MM.1S (cell line): ENCODE data around the gene TUBB2A.
A peak's percentile ranks its signal among the peaks of the same experiment; 100 is the strongest.

ENCODE experiments used
- DNase-seq: peaks from one replicate; pipeline ENCODE4 v3.0.0-alpha.2; 2015
- H2AFZ ChIP-seq: fragments of 300-600 bp; sonication (generic); 2 replicates; pipeline ENCODE4 v1.6.0; 2016; ENCODE audit warnings: antibody characterized with exemption, low read length
- H3F3A ChIP-seq: fragments of 300-600 bp; sonication (generic); 2 replicates; pipeline ENCODE4 v1.6.1; 2016; ENCODE audit warnings: mild to moderate bottlenecking, antibody characterized with exemption, low read length, moderate library complexity, mixed read lengths; ENCODE audit not compliant: insufficient read depth
- H3K27ac ChIP-seq: fragments of 300-600 bp; sonication (generic); 2 replicates; pipeline ENCODE4 v1.5.1; 2016; ENCODE audit warnings: mild to moderate bottlenecking, low read length
- H3K27me3 ChIP-seq: fragments of 300-600 bp; sonication (generic); replicated peaks from 2 replicates; pipeline ENCODE4 v1.6.0; 2016; ENCODE audit warnings: low read length; ENCODE audit not compliant: insufficient read depth
- H3K36me3 ChIP-seq: fragments of 300-600 bp; sonication (generic); replicated peaks from 2 replicates; pipeline ENCODE4 v1.6.1; 2016; ENCODE audit warnings: mild to moderate bottlenecking, low read length, mixed read lengths; ENCODE audit not compliant: insufficient read depth
- H3K4me1 ChIP-seq: fragments of 300-600 bp; sonication (generic); 2 replicates; pipeline ENCODE4 v1.6.1; 2016; ENCODE audit warnings: low read length, mixed read lengths
- H3K4me2 ChIP-seq: fragments of 300-600 bp; sonication (generic); 2 replicates; pipeline ENCODE4 v1.6.0; 2016; ENCODE audit warnings: low read depth, low read length
- H3K4me3 ChIP-seq: fragments of 300-600 bp; sonication (generic); 2 replicates; pipeline ENCODE4 v1.5.1; 2016; ENCODE audit warnings: low read length, mixed read lengths
- H3K79me2 ChIP-seq: fragments of 300-600 bp; sonication (generic); 2 replicates; pipeline ENCODE4 v1.6.1; 2016; ENCODE audit warnings: mixed run types, low read length, mixed read lengths
- H3K9ac ChIP-seq: fragments of 300-600 bp; sonication (generic); 2 replicates; pipeline ENCODE4 v1.6.1; 2016; ENCODE audit warnings: low read length, mixed read lengths
- H3K9me2 ChIP-seq: fragments of 300-600 bp; sonication (generic); replicated peaks from 2 replicates; pipeline ENCODE4 v1.6.1; 2016; ENCODE audit warnings: mild to moderate bottlenecking, low read length, mixed read lengths; ENCODE audit not compliant: insufficient read depth
- H3K9me3 ChIP-seq: fragments of 300-600 bp; sonication (generic); replicated peaks from 2 replicates; pipeline ENCODE4 v1.6.1; 2016; ENCODE audit warnings: mild to moderate bottlenecking, low read length, mixed read lengths; ENCODE audit not compliant: insufficient read depth
- H4K20me1 ChIP-seq: fragments of 300-600 bp; sonication (generic); 2 replicates; pipeline ENCODE4 v1.6.1; 2016; ENCODE audit warnings: mild to moderate bottlenecking, low read length, moderate library complexity, mixed read lengths; ENCODE audit not compliant: insufficient read depth
- CTCF ChIP-seq: fragments of 300-600 bp; sonication (generic); IDR thresholded peaks from 2 replicates; pipeline ENCODE4 v1.5.1; 2016; ENCODE audit warnings: antibody characterized with exemption, low read length, mixed read lengths
- EZH2 ChIP-seq: fragments of 300-600 bp; sonication (generic); optimal IDR thresholded peaks from 2 replicates; pipeline ENCODE3; 2017; ENCODE audit warnings: low read depth, mild to moderate bottlenecking, antibody characterized with exemption, low read length, mixed read lengths
- EZH2phosphoT487 ChIP-seq: fragments of 300-600 bp; sonication (generic); IDR thresholded peaks from 2 replicates; pipeline ENCODE4 v1.6.1; 2018; ENCODE audit warnings: antibody characterized with exemption, low read length

The TUBB2A gene

DNA sequence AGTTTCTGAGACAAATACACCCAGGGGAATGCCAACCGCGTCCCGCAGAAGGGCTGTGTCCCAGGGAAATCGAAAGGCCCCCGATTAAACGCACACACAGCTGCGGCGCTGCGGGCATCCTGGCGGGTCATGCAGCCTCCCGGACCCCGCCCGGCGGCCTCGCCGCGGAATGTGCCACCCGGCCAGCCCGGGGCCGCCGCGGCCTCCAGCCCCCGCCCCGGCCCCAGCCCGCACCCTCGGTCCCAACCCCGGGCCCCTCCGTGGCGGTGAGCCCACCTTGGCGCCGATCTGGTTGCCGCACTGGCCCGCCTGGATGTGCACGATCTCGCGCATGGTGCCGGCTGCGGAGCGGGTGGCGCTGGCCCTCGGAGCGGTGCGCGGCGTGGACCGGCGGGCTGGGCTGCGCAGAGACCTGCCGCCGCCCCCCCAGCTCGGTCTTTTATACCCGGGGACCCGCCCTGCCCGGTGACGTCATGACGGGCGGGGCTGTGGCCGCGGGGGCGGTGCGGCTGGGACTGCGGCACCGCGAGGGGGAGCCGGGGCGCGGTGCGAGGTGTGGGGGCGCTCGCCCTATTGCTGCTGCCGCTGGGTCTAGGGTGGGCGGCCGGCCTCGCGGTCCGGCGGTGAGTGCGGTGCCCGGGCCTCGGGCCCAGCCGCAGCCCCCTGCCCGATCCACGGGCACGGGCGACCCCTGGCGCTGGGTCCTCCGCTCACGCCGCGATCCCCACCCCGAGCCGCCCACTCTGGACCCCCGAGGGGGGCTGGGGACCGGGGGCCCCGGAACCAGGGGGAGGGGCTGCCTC, at the start of gene TUBB2A:
TUBB2A (minus strand) TSS at position 414 of the 803 bp plus-strand sequence; CDS start at position 333, 81 bp downstream.
- no peaks in the 10 kb centered on the region for H3K9me3 ChIP-seq
- no peaks in the 10 kb centered on the region for H4K20me1 ChIP-seq
- H3K9ac ChIP-seq = peak within 1 kb of the TSS; percentile 37; the same call in 1 of the 2 replicates
- H3K36me3 ChIP-seq = no peaks in the 10 kb centered on the region
- no peaks in the 10 kb centered on the region for H3K4me1 ChIP-seq
- TF ChIP-seq CTCF (peak; percentile 43), EZH2 (no peak)
- H3K9me2 ChIP-seq = no peaks in the 10 kb centered on the region
- no peaks in the 10 kb centered on the region for H3F3A ChIP-seq
- peak; percentile 73 for DNase-seq
- peak within 1 kb of the TSS; percentile 63 for H3K4me3 ChIP-seq
- no peak within 1 kb of the TSS for H3K27ac ChIP-seq
- no peaks in the 10 kb centered on the region for H3K79me2 ChIP-seq
- peaks cover 32% of the 10 kb centered on the region for H3K27me3 ChIP-seq
- H2AFZ ChIP-seq = peak within 1 kb of the TSS; percentile 83
- H3K4me2 ChIP-seq = peak within 1 kb of the TSS; percentile 88

- Histone ChIP-seq H3K9me2 (no peaks in the 10 kb centered on the region), H2AFZ (no peak overlapping the region), H3K27ac (no peak overlapping the region), H3K9me3 (no peaks in the 10 kb centered on the region), H3K4me2 (no peak overlapping the region), H3K4me1 (peaks cover 7% of the 10 kb centered on the region; the same call in 1 of the 2 replicates), H4K20me1 (no peaks in the 10 kb centered on the region), H3K79me2 (no peaks in the 10 kb centered on the region), H3K36me3 (no peaks in the 10 kb centered on the region), H3F3A (no peaks in the 10 kb centered on the region), H3K9ac (no peak overlapping the region), H3K27me3 (no peaks in the 10 kb centered on the region), H3K4me3 (no peak overlapping the region)
- no peak for DNase-seq
- TF ChIP-seq CTCF = no peak
- TF ChIP-seq EZH2 = no peak
- no peak for TF ChIP-seq EZH2phosphoT487
Measured at GRCh38 chr6:3206339-3207015, 49.1 kb upstream of the TUBB2A start.

- Histone ChIP-seq H3K27me3 (no peaks in the 10 kb centered on the region), H3K9me2 (no peaks in the 10 kb centered on the region), H3K79me2 (no peaks in the 10 kb centered on the region), H2AFZ (no peak overlapping the region), H3K9me3 (no peaks in the 10 kb centered on the region), H3K27ac (no peak overlapping the region), H3K4me1 (peaks cover 7% of the 10 kb centered on the region; the same call in 1 of the 2 replicates), H4K20me1 (no peaks in the 10 kb centered on the region), H3K4me3 (no peak overlapping the region), H3F3A (no peaks in the 10 kb centered on the region), H3K9ac (no peak overlapping the region), H3K4me2 (no peak overlapping the region), H3K36me3 (no peaks in the 10 kb centered on the region)
- DNase-seq = no peak
- no peak for TF ChIP-seq CTCF
- no peak for TF ChIP-seq EZH2
- TF ChIP-seq EZH2phosphoT487 = no peak
Measured at GRCh38 chr6:3205913-3206312, 48.6 kb upstream of the TUBB2A start.
